Measurements from ENCODE around the gene ZSWIM5. TPM values are rescaled to one million over a fixed set of nuclear protein-coding genes. Genes with fewer than 3 reads are reported as not detected.

ZSWIM5 gene
- total and polyA plus RNA-seq, 2 donors (not counting 1 experiment from before 2014, with no cell fraction given) = 0.36 to 1.7 TPM

GRCh38 chr1:45040297-45040696 lies 166.1 kb downstream of the ZSWIM5 start:
- Mint-ChIP-seq H3K9me3 (ENCODE audit: insufficient read depth) (no peaks in the 10 kb centered on the region), H3K27me3 (no peaks in the 10 kb centered on the region), H3K27ac (no peak overlapping the region), H3K4me1 (no peaks in the 10 kb centered on the region), H3K4me3 (no peak overlapping the region)
- Histone ChIP-seq H3K79me2 (ENCODE audit: control insufficient read depth, insufficient read depth, low read length) (no peaks in the 10 kb centered on the region), H4K20me1 (ENCODE audit: control insufficient read depth, insufficient read depth, low read length, poor library complexity, severe bottlenecking) (no peaks in the 10 kb centered on the region), H3K9me3 (ENCODE audit: control extremely low read depth in 1 of 3, control insufficient read depth in 2 of 3, insufficient read depth in 1 of 3, low read length in 2 of 3) (no peaks in the 10 kb centered on the region), H3K4me3 (ENCODE audit: control extremely low read depth in 1 of 5, extremely low read depth in 1 of 5, insufficient read depth in 1 of 5, low read depth in 2 of 5, low read length in 4 of 5) (no peak overlapping the region), H2AFZ (ENCODE audit: insufficient read depth, low read depth, low read length, poor library complexity, severe bottlenecking) (no peak overlapping the region), H3K27ac (ENCODE audit: low read length in 2 of 2) (no peak overlapping the region), H3K9ac (ENCODE audit: low read length) (no peak overlapping the region), H3K27me3 (replicated peaks in 1 of 4; ENCODE audit: control extremely low read depth in 1 of 4, control insufficient read depth in 3 of 4, insufficient read depth in 4 of 4, low read length in 3 of 4) (no peaks in the 10 kb centered on the region), H3K4me2 (replicated peaks; ENCODE audit: low read depth, low read length, poor library complexity, severe bottlenecking) (no peak overlapping the region), H3K4me1 (ENCODE audit: control insufficient read depth in 2 of 2, insufficient read depth in 2 of 2, low read length in 2 of 2) (no peaks in the 10 kb centered on the region), H3K36me3 (replicated peaks in 1 of 2; ENCODE audit: control extremely low read depth in 1 of 2, control insufficient read depth in 1 of 2, extremely low read depth in 1 of 2, insufficient read depth in 2 of 2, low read length in 1 of 2) (no peaks in the 10 kb centered on the region)
- ATAC-seq (ENCODE audit: low read depth) (no peak), DNase-seq (no peak)
- no CpG with 5 or more reads among the region's 5 CpGs for WGBS (ENCODE audit: insufficient coverage)
- TF ChIP-seq EZH2 (IDR thresholded peaks at IDR 0.05; ENCODE audit: borderline replicate concordance, insufficient read depth, low read depth, low read length, poor library complexity, severe bottlenecking) = no peak
- no peak for TF ChIP-seq CTCF (IDR thresholded peaks at IDR 0.05)
- POLR2A ChIA-PET = no interaction called here
- intact Hi-C loops (cut with micrococcal nuclease) = no loop called here
- CTCF ChIA-PET = interaction anchor here (1.4 kb wide), 1 partner anchor 28 kb away, joined by 6 read pairs; the partner anchor contains the start of gene UROD

DNA sequence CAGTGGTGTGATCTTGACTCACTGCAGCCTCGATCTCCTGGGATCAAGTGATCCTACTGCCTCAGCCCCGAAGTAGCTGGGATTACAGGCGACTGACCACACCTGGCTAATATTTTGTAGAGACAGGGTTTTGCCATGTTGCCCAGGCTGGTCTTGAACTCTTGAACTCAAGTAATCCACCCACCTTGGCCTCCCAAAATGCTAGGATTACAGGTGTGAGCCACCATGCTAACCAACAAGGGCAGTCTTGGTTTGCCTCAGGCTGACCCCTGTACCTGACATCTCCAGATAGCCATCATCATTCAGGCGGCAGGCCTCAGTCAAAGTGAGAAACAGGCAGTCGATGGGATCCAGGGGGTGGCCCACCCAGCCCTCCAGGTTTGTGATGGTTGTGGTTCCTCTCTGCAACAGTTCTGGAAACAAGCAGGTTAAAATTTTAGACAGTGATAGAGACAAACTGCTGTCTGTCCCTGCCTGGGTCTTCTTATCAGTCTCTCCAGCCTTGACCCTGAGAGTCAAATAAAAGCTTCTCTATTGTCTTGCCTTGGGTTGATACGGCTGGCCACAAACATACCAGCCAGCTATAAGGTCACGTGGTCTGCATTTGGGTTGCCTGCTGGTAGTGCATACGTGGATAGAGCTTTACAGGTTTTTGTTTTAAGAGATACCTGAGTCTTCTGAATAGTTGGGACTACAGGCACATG lies 167.6 kb downstream of the ZSWIM5 start:
- Histone ChIP-seq H3K4me3 (ENCODE audit: control extremely low read depth in 1 of 5, extremely low read depth in 1 of 5, insufficient read depth in 1 of 5, low read depth in 2 of 5, low read length in 4 of 5) (no peak overlapping the region), H3K4me2 (replicated peaks; ENCODE audit: low read depth, low read length, poor library complexity, severe bottlenecking) (no peak overlapping the region), H3K9me3 (ENCODE audit: control extremely low read depth in 1 of 3, control insufficient read depth in 2 of 3, insufficient read depth in 1 of 3, low read length in 2 of 3) (no peaks in the 10 kb centered on the region), H4K20me1 (ENCODE audit: control insufficient read depth, insufficient read depth, low read length, poor library complexity, severe bottlenecking) (no peaks in the 10 kb centered on the region), H2AFZ (ENCODE audit: insufficient read depth, low read depth, low read length, poor library complexity, severe bottlenecking) (no peak overlapping the region), H3K27ac (ENCODE audit: low read length in 2 of 2) (no peak overlapping the region), H3K79me2 (ENCODE audit: control insufficient read depth, insufficient read depth, low read length) (no peaks in the 10 kb centered on the region), H3K27me3 (replicated peaks in 1 of 4; ENCODE audit: control extremely low read depth in 1 of 4, control insufficient read depth in 3 of 4, insufficient read depth in 4 of 4, low read length in 3 of 4) (no peaks in the 10 kb centered on the region), H3K36me3 (replicated peaks in 1 of 2; ENCODE audit: control extremely low read depth in 1 of 2, control insufficient read depth in 1 of 2, extremely low read depth in 1 of 2, insufficient read depth in 2 of 2, low read length in 1 of 2) (no peaks in the 10 kb centered on the region), H3K4me1 (ENCODE audit: control insufficient read depth in 2 of 2, insufficient read depth in 2 of 2, low read length in 2 of 2) (peaks cover 3 to 6% of the 10 kb centered on the region in 2 donors), H3K9ac (ENCODE audit: low read length) (no peak overlapping the region)
- TF ChIP-seq CTCF (IDR thresholded peaks at IDR 0.05) = no peak
- TF ChIP-seq EZH2 (IDR thresholded peaks at IDR 0.05; ENCODE audit: borderline replicate concordance, insufficient read depth, low read depth, low read length, poor library complexity, severe bottlenecking) = no peak
- POLR2A ChIA-PET = no interaction called here
- H3K27ac Mint-ChIP-seq = no peak overlapping the region
- DNase-seq = no peak
- peaks cover 5% of the 10 kb centered on the region for H3K4me1 Mint-ChIP-seq
- CTCF ChIA-PET = no interaction called here
- no peak for ATAC-seq (ENCODE audit: low read depth)
- no peak overlapping the region for H3K4me3 Mint-ChIP-seq
- 85% methylated on average over 3 of the region's 8 CpGs for WGBS (ENCODE audit: insufficient coverage)
- H3K27me3 Mint-ChIP-seq = no peaks in the 10 kb centered on the region
- H3K9me3 Mint-ChIP-seq (ENCODE audit: insufficient read depth) = no peaks in the 10 kb centered on the region
- intact Hi-C loops (cut with micrococcal nuclease) = no loop called here
